ENCODE measurements around the gene CHST13.

The CHST13 gene, protein sequence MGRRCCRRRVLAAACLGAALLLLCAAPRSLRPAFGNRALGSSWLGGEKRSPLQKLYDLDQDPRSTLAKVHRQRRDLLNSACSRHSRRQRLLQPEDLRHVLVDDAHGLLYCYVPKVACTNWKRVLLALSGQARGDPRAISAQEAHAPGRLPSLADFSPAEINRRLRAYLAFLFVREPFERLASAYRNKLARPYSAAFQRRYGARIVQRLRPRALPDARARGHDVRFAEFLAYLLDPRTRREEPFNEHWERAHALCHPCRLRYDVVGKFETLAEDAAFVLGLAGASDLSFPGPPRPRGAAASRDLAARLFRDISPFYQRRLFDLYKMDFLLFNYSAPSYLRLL

DNA sequence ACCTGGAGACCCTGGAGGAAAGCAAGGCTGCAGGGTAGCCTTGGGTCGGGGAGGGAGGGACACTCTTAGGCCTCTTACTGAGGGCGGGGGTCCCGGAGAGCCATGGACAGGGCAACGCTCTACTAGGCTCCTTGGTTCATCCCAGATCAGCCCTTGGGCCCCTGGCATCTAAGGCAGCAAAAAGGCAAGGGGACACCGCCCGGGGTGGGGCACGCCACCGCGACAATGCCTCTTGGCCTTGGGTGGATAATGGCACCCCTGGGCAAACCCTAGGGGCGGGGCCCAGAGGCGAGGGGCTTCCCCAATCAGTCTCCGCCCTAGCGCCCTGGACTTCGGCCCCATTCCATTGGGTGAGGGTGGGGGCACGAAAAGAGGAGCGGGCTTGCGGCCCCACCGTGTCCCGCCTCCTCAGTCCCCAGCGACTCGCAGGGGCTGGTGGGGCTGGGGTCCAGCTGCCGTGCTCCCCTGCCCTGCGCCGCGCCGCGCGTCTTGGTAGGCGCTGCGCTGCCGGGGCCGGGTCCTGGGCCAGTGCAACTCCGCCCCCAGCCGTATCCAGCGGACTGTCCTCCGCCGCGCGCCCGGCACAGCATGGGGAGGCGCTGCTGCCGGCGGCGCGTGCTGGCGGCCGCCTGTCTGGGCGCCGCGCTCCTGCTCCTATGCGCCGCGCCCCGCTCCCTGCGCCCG is at the start of gene CHST13:
Gene CHST13 (plus strand): TSS at position 411 of the 684 bp plus-strand sequence. CDS start 178 bp downstream, at position 589.
- TF ChIP-seq, protein P1, sequence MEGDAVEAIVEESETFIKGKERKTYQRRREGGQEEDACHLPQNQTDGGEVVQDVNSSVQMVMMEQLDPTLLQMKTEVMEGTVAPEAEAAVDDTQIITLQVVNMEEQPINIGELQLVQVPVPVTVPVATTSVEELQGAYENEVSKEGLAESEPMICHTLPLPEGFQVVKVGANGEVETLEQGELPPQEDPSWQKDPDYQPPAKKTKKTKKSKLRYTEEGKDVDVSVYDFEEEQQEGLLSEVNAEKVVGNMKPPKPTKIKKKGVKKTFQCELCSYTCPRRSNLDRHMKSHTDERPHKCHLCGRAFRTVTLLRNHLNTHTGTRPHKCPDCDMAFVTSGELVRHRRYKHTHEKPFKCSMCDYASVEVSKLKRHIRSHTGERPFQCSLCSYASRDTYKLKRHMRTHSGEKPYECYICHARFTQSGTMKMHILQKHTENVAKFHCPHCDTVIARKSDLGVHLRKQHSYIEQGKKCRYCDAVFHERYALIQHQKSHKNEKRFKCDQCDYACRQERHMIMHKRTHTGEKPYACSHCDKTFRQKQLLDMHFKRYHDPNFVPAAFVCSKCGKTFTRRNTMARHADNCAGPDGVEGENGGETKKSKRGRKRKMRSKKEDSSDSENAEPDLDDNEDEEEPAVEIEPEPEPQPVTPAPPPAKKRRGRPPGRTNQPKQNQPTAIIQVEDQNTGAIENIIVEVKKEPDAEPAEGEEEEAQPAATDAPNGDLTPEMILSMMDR (IDR thresholded peaks at IDR 0.05), result no peak; the same call in 1 of the 2 replicates

DNA sequence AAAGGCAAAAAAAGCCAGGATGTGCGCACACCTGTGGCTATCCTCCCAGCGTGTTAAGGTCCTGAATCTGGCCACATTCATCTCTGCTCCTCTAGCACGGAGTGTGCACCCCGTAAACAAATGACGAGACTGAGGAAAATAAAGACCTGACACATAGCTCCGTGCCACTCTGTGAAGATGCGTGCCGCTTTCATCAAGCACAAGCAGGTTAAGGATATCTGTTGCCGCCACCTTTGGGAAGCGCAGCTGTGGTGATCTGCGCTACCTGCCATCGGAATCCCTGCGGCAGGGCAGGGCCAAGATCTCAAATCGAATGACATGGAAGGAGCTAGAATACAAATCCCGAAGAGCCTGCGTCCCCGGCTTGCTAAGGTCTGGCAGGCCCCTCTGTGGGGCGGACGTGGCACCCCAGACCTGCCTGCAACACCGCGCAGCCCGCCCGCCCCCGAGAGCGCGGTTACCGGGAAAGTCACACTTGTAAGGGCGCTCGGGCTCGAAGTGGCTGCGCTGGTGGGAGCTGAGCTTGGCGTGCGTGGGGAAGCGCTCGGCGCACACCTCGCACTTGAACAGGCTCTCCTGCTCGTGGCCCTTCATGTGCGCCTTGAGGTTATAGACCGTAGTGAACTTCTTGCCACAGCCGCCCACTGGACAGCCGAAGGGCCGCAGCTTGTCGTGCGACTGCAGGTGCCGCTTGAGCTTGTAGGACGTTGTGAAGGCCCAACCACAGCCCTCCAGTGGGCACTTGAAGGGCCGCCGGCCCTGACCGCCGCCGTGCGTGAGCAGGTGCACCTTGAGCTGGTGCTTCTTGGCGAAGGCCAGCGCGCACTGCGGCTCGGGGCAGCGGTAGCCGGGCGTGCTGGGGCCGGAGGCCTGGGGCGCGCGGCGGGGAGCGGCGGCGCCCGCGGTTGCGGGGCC is 49.2 kb upstream of the CHST13 start:
- TF ChIP-seq, protein P1 (IDR thresholded peaks at IDR 0.05), result no peak

DNA sequence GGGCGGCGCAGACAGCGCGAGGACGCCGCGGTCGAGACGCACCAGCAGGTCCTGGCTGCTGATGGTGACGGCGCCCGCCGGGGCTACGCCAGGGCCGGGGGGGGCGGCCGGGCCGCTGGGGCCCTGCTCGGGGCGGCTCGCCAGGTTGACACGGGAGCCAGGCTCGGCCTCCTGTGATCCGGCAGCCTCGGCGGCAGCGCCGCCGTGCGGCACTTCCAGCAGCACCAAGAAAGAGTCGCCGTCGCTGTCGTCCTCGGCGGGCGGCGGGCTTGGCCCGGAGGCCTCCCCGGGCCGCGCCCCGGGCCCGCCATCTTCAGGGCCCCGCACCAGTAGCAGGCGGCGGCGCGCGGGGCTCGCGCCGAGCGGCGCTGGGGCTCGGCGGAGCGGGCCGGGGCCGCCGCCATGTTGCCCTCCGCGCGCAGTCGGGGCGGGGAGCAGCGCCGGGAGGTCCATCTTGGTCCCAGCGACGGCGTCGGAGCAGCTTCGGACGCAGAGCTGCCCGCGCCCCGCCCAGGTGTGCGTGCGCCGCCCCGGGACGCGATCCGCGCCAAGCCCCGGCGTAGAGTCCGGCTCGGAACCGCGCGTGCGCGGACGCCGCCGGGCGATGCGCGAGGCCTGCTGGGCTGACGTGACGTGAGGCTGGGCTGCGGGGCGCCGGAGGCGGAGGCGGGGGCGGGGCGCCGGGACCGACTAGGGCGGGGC is 48.4 kb upstream of the CHST13 start, which contains the start of gene ZXDC:
Gene ZXDC (minus strand): TSS at position 479 of the 702 bp plus-strand sequence. CDS start 26 bp downstream, at position 453.
- TF ChIP-seq, protein P1 (IDR thresholded peaks at IDR 0.05), result peak; percentile 62; the same call in 1 of the 2 replicates

DNA sequence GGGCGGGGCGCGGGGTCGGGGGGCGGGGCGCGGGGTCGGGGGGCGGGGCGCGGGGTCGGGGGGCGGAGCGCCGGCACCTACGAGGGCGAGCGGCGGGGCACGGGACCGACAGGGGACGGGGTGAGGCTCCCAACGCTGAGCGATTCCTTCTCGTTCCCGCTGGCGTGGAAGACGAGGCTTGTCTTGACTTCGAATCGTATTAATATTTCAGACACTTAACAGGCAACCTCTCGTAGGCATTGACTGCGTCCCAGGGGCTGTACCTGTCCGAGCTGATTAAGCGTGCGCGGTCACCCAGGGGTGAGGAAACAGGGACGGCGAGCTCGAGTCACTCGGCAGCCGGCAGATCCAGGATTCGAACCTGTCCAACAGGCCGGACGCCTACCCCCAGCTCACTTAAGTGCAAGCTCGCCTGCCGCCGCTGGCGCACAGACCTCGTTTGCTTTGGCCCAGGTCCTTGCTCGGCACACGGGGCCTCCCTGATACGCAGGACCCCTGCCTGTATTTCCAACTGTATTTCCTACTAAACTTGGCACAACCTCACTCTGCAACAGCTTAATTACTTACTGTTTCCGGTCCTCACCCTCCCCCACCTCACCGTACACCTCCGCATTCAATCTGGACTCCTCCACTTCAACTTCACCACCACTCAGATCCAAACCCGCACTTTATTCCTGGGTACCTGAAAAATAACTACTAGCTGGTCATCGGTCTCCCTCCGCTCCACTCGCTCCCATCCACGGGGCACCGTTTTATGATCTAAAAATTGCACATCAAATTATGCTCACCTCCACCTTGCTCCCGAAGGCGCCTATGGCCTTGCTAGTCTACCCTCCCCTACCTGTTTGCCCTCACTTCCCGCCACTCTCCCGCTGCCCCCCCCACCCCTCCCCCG is 47.5 kb upstream of the CHST13 start:
- TF ChIP-seq, protein P1 (IDR thresholded peaks at IDR 0.05), result no peak

DNA sequence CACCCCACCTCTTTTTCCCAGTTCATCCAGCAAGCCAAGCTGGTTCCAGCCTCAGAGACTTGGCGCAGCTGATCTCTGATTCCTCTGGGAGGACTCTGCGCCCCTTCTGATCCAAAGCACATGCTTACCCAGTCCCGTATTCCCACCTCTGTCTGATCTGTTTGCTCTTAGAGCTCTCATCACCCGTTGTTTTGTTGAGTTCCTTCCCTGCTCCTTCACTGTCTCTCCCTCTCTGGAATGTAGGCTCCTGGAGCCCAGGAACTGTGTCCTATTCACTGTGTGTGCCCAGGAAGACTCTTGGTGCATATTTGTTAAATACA is 46.9 kb upstream of the CHST13 start:
- TF ChIP-seq, protein P1 (IDR thresholded peaks at IDR 0.05), result no peak

DNA sequence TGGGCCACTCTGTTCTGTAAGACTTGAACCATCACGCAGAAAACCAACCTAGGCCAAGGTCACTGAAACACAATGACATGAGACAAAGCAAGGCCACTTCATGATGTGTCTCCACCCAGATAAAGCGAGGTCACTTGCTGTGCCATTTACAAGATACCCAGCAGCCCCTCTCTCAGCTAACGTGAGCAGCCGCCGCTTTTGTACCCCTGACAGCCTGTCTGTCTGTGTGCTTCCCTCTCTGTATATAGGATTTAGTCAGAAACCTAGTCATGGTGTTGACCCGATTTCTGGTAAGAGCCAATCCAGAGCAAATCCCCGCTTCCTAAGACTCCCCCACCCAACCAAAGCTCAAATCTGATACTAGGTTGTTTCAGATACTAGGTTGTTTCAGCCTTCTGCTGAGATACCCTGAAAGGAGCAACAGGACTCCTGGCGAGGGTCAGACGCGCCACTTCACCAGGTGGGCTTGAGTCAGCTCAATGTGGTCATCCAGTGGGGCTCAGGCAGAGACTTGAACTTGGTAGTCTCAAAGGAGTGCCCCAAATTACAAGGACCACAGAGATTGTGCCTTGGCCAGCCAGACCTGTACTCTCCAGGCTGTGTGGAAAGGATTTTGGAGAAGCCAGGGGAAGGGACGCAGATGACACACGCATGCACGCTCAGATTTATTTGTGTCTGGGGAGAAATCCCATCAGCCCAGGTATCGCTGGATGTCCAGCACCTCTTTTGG is 45.2 kb upstream of the CHST13 start:
- TF ChIP-seq, protein P1 (IDR thresholded peaks at IDR 0.05), result no peak

All from LNCAP (cell line).